Astrocyte (in vitro differentiated cells and primary cell): ENCODE results near the gene SLC7A6OS. TPM values are rescaled to one million over a fixed set of nuclear protein-coding genes. Genes with fewer than 3 reads are reported as not detected.

Experiments used
- DNase-seq: peaks from one replicate; pipeline ENCODE4 v3.0.0-alpha.2; 2010; ENCODE audit warnings: low read depth
- FAIRE-seq: peaks from 2 replicates; lab custom pipeline; 2011; peaks lifted over from hg19 to GRCh38; lab: Jason Lieb, UNC
- H2AFZ ChIP-seq: 2 replicates; pipeline ENCODE4 v1.6.0; 2012; ENCODE audit warnings: low read depth, low read length, inconsistent platforms
- H3K27ac ChIP-seq: 2 replicates; pipeline ENCODE4 v1.5.1; 2011; ENCODE audit warnings: low read depth, low read length, inconsistent platforms
- H3K27me3 ChIP-seq: 2 replicates; pipeline ENCODE4 v1.6.0; 2011; ENCODE audit warnings: low read length, inconsistent platforms; ENCODE audit not compliant: insufficient read depth
- H3K36me3 ChIP-seq: 2 replicates; pipeline ENCODE4 v1.5.1; 2011; ENCODE audit warnings: low read length, inconsistent platforms; ENCODE audit not compliant: insufficient read depth
- H3K4me1 ChIP-seq: 2 replicates; pipeline ENCODE4 v1.5.1; 2011; ENCODE audit warnings: low read length, inconsistent platforms; ENCODE audit not compliant: insufficient read depth
- H3K4me2 ChIP-seq: 2 replicates; pipeline ENCODE4 v1.6.0; 2012; ENCODE audit warnings: low read length, inconsistent platforms
- H3K4me3 ChIP-seq: 2 replicates; pipeline ENCODE4 v1.5.1; 2011; ENCODE audit warnings: low read depth, mild to moderate bottlenecking, low read length, inconsistent platforms; ENCODE audit not compliant: insufficient read depth
- H3K79me2 ChIP-seq: 2 replicates; pipeline ENCODE4 v1.6.0; 2012; ENCODE audit warnings: mild to moderate bottlenecking, low read length, inconsistent platforms; ENCODE audit not compliant: insufficient read depth
- H3K9ac ChIP-seq: 2 replicates; pipeline ENCODE4 v1.6.0; 2012; ENCODE audit warnings: mild to moderate bottlenecking, low read length, inconsistent platforms
- H3K9me3 ChIP-seq: 2 replicates; pipeline ENCODE4 v1.5.1; 2012; ENCODE audit warnings: low read depth, mild to moderate bottlenecking, low read length, inconsistent platforms; ENCODE audit not compliant: insufficient read depth
- H4K20me1 ChIP-seq: 2 replicates; pipeline ENCODE4 v1.6.0; 2012; ENCODE audit warnings: low read length, inconsistent platforms; ENCODE audit not compliant: insufficient read depth
- H3K27ac Mint-ChIP-seq: one replicate; pipeline ENCODE4 v1.8.0; 2021; ENCODE audit warnings: mild to moderate bottlenecking, mixed read lengths; ENCODE audit not compliant: unreplicated experiment
- H3K27me3 Mint-ChIP-seq: one replicate; pipeline ENCODE4 v1.8.0; 2021; ENCODE audit warnings: low read depth, mixed read lengths; ENCODE audit not compliant: unreplicated experiment
- H3K36me3 Mint-ChIP-seq: one replicate; pipeline ENCODE4 v1.8.0; 2021; ENCODE audit warnings: low read depth, mixed read lengths; ENCODE audit not compliant: unreplicated experiment
- H3K4me1 Mint-ChIP-seq: one replicate; pipeline ENCODE4 v1.8.0; 2021; ENCODE audit warnings: low read depth, mixed read lengths; ENCODE audit not compliant: unreplicated experiment
- H3K4me3 Mint-ChIP-seq: one replicate; pipeline ENCODE4 v1.8.0; 2021; ENCODE audit warnings: mild to moderate bottlenecking, moderate library complexity, mixed read lengths; ENCODE audit not compliant: unreplicated experiment
- H3K9me3 Mint-ChIP-seq: one replicate; pipeline ENCODE4 v1.8.0; 2021; ENCODE audit warnings: mild to moderate bottlenecking, mixed read lengths; ENCODE audit not compliant: unreplicated experiment
- CTCF ChIP-seq: IDR thresholded peaks from 2 replicates; pipeline ENCODE4 v1.5.1; 2011; ENCODE audit warnings: low read depth, mild to moderate bottlenecking, inconsistent platforms, low read length, moderate library complexity; ENCODE audit not compliant: insufficient read depth
- EZH2 ChIP-seq: IDR thresholded peaks from 2 replicates; pipeline ENCODE4 v1.6.1; 2012; ENCODE audit warnings: mild to moderate bottlenecking, low read length, inconsistent platforms; ENCODE audit not compliant: insufficient read depth
- total RNA-seq: library from RNA; stranded (reverse); gene quantifications from 2 replicates; pipeline ENCODE4 v1.2.1, GENCODE V29; 2021

SLC7A6OS gene
- total RNA-seq, 1 donor from 2014 or later, result 16.7 TPM

GRCh38 chr16:68296291-68296690, 14.5 kb downstream of the SLC7A6OS start:
- Histone ChIP-seq H3K9ac (no peak overlapping the region), H4K20me1 (peaks cover 79% of the 10 kb centered on the region), H3K4me3 (no peak overlapping the region), H3K36me3 (peaks cover 58% of the 10 kb centered on the region), H3K4me2 (no peak overlapping the region), H3K4me1 (peaks cover 13% of the 10 kb centered on the region), H2AFZ (no peak overlapping the region), H3K27ac (no peak overlapping the region), H3K27me3 (no peaks in the 10 kb centered on the region), H3K79me2 (peaks cover 24% of the 10 kb centered on the region), H3K9me3 (no peaks in the 10 kb centered on the region)
- no peaks in the 10 kb centered on the region for H3K9me3 Mint-ChIP-seq
- H3K4me1 Mint-ChIP-seq, result peaks cover 40% of the 10 kb centered on the region
- DNase-seq (no peak), FAIRE-seq (no peak)
- H3K27ac Mint-ChIP-seq, result no peak overlapping the region
- no peak overlapping the region for H3K4me3 Mint-ChIP-seq
- H3K36me3 Mint-ChIP-seq, result peaks cover 11% of the 10 kb centered on the region
- TF ChIP-seq EZH2 (no peak), CTCF (no peak)
- no peaks in the 10 kb centered on the region for H3K27me3 Mint-ChIP-seq

GRCh38 chr16:68292425-68292824, 18.3 kb downstream of the SLC7A6OS start:
- Histone ChIP-seq H3K9me3 (no peaks in the 10 kb centered on the region), H3K4me1 (peaks cover 17% of the 10 kb centered on the region), H4K20me1 (peaks cover 76% of the 10 kb centered on the region), H3K9ac (no peak overlapping the region), H3K27me3 (no peaks in the 10 kb centered on the region), H2AFZ (no peak overlapping the region), H3K79me2 (peaks cover 28% of the 10 kb centered on the region), H3K36me3 (peaks cover 31% of the 10 kb centered on the region), H3K27ac (no peak overlapping the region), H3K4me3 (no peak overlapping the region), H3K4me2 (no peak overlapping the region)
- no peak for TF ChIP-seq EZH2
- no peak for TF ChIP-seq CTCF
- no peak overlapping the region for H3K4me3 Mint-ChIP-seq
- peaks cover 14% of the 10 kb centered on the region for H3K36me3 Mint-ChIP-seq
- no peaks in the 10 kb centered on the region for H3K9me3 Mint-ChIP-seq
- FAIRE-seq, result no peak
- H3K4me1 Mint-ChIP-seq, result peaks cover 20% of the 10 kb centered on the region
- no peak for DNase-seq
- no peak overlapping the region for H3K27ac Mint-ChIP-seq
- no peaks in the 10 kb centered on the region for H3K27me3 Mint-ChIP-seq

- no peak overlapping the region for H3K4me3 Mint-ChIP-seq
- no peaks in the 10 kb centered on the region for H3K9me3 Mint-ChIP-seq
- H4K20me1 ChIP-seq, result peaks cover 76% of the 10 kb centered on the region
- peaks cover 17% of the 10 kb centered on the region for H3K4me1 ChIP-seq
- no peak overlapping the region for H3K27ac Mint-ChIP-seq
- H3K4me3 ChIP-seq, result no peak overlapping the region
- H3K27me3 Mint-ChIP-seq, result no peaks in the 10 kb centered on the region
- H3K36me3 Mint-ChIP-seq, result peaks cover 16% of the 10 kb centered on the region
- H3K79me2 ChIP-seq, result peaks cover 32% of the 10 kb centered on the region
- peaks cover 17% of the 10 kb centered on the region for H3K4me1 Mint-ChIP-seq
- H3K27ac ChIP-seq, result no peak overlapping the region
- no peak for TF ChIP-seq EZH2
- TF ChIP-seq CTCF, result no peak
- peaks cover 28% of the 10 kb centered on the region for H3K36me3 ChIP-seq
- no peaks in the 10 kb centered on the region for H3K9me3 ChIP-seq
- no peaks in the 10 kb centered on the region for H3K27me3 ChIP-seq
- FAIRE-seq, result no peak
- DNase-seq, result no peak
- no peak overlapping the region for H3K4me2 ChIP-seq
- no peak overlapping the region for H2AFZ ChIP-seq
- H3K9ac ChIP-seq, result no peak overlapping the region
Observed at GRCh38 chr16:68291227-68291626, 19.5 kb downstream of the SLC7A6OS start.
